NCI-H2107 treated with DMSO at 0.1 percent for 48 hours (cell line): ENCODE results near the gene MYLK3.
"Not testable (repeated sequence)": the region's sequence is repeated elsewhere in the genome, so short reads cannot be mapped to it uniquely, and the experiment has no call there.

Experiments
- DNase-seq: peaks from one replicate; lab custom pipeline; 2025; ENCODE audit not compliant: unreplicated experiment; lab: John Stamatoyannopoulos, UW

MYLK3 gene

GRCh38 chr16:46690281-46691178 is 57.6 kb downstream of the MYLK3 start:
- DNase-seq, result no peak

- peak; percentile 96 for DNase-seq
These were observed 58.5 kb downstream of the MYLK3 start, which contains the start of gene ORC6 for GRCh38 chr16:46689365-46690280. Gene ORC6 (plus strand): TSS chr16:46689659. CDS start chr16:46689706, 47 bp downstream.

- peak; percentile 96 for DNase-seq
These were observed 59.3 kb downstream of the MYLK3 start, which contains the start of gene VPS35 for GRCh38 chr16:46688654-46689364. Gene VPS35 (minus strand): TSS chr16:46689178. CDS start chr16:46689133, 45 bp downstream.

GRCh38 chr16:46688101-46688653 is 60.0 kb downstream of the MYLK3 start:
- DNase-seq, result no peak

- DNase-seq, result no peak
These were observed 60.7 kb downstream of the MYLK3 start for GRCh38 chr16:46687486-46687885.

- no peak for DNase-seq
These were observed 61.2 kb downstream of the MYLK3 start for GRCh38 chr16:46686815-46687473.

- DNase-seq, result not testable (repeated sequence)
These were observed 66.3 kb downstream of the MYLK3 start for GRCh38 chr16:46681867-46682266.

GRCh38 chr16:46677943-46678342 is 70.2 kb downstream of the MYLK3 start:
- not testable (repeated sequence) for DNase-seq

- peak; percentile 64 for DNase-seq
These were observed 74.7 kb downstream of the MYLK3 start for GRCh38 chr16:46673320-46674013.

GRCh38 chr16:46662123-46662522 is 86.0 kb downstream of the MYLK3 start:
- no peak for DNase-seq

GRCh38 chr16:46658925-46659324 is 89.2 kb downstream of the MYLK3 start:
- DNase-seq, result no peak
